ENCODE results near the gene U2AF2.

- TF ChIP-seq EZH2 (IDR thresholded peaks at IDR 0.05; ENCODE audit: borderline replicate concordance, insufficient read depth, low read length, poor library complexity, severe bottlenecking) (no peak), RAD21 (conservative IDR thresholded peaks at IDR 0.05) (no peak), CTCF (IDR thresholded peaks at IDR 0.05; ENCODE audit: poor library complexity, severe bottlenecking) (no peak), SMC3 (conservative IDR thresholded peaks at IDR 0.05; ENCODE audit: poor library complexity) (no peak), TAF1 (IDR thresholded peaks at IDR 0.05; ENCODE audit: low read depth) (no peak), POLR2AphosphoS5 (IDR thresholded peaks at IDR 0.05) (no peak)
Measured at GRCh38 chr19:55667006-55667381, 12.2 kb downstream of the U2AF2 start.

Measured in neural cell (in vitro differentiated cells).